Effector memory CD4-positive, alpha-beta T cell (primary cell): Measurements from ENCODE around the gene TBC1D8.

Experiments
- DNase-seq, 3 donors: peaks; one replicate each; pipeline ENCODE4 v3.0.0-alpha.2; 2020
- H3K27ac ChIP-seq: 2 replicates; pipeline ENCODE4 v1.7.0; 2013; ENCODE audit warnings: mild to moderate bottlenecking, low read length, moderate library complexity; ENCODE audit not compliant: insufficient read depth, poor library complexity, severe bottlenecking
- H3K27me3 ChIP-seq: replicated peaks from 2 replicates; pipeline ENCODE4 v1.7.0; 2013; ENCODE audit warnings: mild to moderate bottlenecking, low read length; ENCODE audit not compliant: insufficient read depth, control insufficient read depth, poor library complexity, severe bottlenecking
- H3K36me3 ChIP-seq: 2 replicates; pipeline ENCODE4 v1.7.0; 2013; ENCODE audit warnings: mild to moderate bottlenecking, low read length, moderate library complexity; ENCODE audit not compliant: control insufficient read depth, insufficient read depth
- H3K4me1 ChIP-seq: 2 replicates; pipeline ENCODE4 v1.7.0; 2013; ENCODE audit warnings: low read length, mild to moderate bottlenecking; ENCODE audit not compliant: control insufficient read depth, insufficient read depth, poor library complexity, severe bottlenecking
- H3K4me3 ChIP-seq: 2 replicates; pipeline ENCODE4 v1.7.0; 2013; ENCODE audit warnings: low read length, low read depth, mild to moderate bottlenecking; ENCODE audit not compliant: insufficient read depth, poor library complexity, severe bottlenecking
- H3K9me3 ChIP-seq: 2 replicates; pipeline ENCODE4 v1.7.0; 2013; ENCODE audit warnings: mild to moderate bottlenecking, low read length, moderate library complexity; ENCODE audit not compliant: control insufficient read depth

The TBC1D8 gene

DNA sequence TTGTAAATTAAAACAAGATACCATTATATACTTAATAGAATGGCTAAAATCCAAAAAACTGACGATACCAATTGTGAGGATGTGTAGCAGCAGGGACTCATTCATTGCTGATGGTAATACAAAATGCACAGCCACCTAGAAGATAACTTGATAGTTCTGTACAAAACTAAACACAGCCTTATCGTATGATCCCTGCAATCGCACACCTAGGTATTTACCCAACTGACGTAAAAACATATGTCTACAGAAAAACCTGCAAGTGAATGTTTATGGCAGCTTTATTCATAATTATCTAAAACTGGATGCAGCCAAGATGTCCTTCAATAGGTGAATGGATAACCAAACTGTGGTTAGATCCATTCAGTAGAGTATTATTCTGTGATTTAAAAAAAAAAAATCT lies 45.5 kb downstream of the TBC1D8 start:
- Histone ChIP-seq H3K27me3 (no peaks in the 10 kb centered on the region), H3K4me1 (no peaks in the 10 kb centered on the region), H3K9me3 (no peaks in the 10 kb centered on the region), H3K27ac (no peak overlapping the region), H3K36me3 (no peaks in the 10 kb centered on the region), H3K4me3 (no peak overlapping the region)
- DNase-seq: no peak

DNA sequence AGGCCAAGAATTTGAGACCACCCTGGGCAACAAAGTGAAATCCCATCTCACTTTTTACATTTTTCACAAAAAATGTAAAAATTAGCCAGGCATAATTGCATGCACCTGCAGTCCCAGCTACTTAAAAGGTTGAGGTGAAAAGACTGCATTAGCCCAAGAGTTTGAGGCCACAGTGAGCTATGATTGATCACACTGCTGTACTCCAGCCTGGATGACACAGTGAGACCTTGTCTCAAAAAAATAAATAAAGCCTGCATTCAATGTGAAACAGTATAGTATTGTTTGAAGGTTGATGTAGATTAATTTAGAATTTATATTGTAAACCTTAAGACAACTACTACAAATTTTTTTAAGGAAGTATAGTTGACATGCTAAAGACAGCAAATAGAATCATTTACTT lies 53.5 kb downstream of the TBC1D8 start:
- no peaks in the 10 kb centered on the region for H3K9me3 ChIP-seq
- H3K36me3 ChIP-seq: no peaks in the 10 kb centered on the region
- no peaks in the 10 kb centered on the region for H3K27me3 ChIP-seq
- no peak overlapping the region for H3K4me3 ChIP-seq
- no peak overlapping the region for H3K27ac ChIP-seq
- H3K4me1 ChIP-seq: no peaks in the 10 kb centered on the region
- DNase-seq: no peak

DNA sequence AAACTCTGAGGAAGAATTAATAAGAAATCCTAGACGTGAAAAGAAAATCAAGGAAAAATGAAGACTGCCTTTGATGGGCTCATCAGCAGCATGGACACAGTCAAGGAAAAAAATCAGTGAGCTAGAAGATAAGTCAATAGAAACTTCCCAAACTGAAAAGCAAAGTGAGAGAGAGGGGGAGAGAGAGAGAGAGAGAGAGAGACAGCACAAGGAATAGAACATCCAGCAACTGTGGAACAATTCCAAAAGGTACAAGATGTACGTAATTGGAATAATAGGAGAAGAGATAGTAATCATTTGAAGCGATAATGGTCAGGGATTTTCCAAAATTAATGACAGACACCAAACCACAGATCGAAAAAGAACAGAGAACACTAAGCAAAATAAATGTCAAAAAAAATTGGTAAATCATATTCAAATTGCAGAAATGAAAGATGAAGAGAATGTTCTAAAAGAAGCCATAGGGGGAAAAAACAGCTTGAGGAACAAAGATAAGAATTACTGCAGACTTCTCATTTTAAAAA lies 54.5 kb downstream of the TBC1D8 start:
- no peaks in the 10 kb centered on the region for H3K36me3 ChIP-seq
- H3K9me3 ChIP-seq: no peaks in the 10 kb centered on the region
- H3K27me3 ChIP-seq: no peaks in the 10 kb centered on the region
- H3K4me3 ChIP-seq: no peak overlapping the region
- no peak overlapping the region for H3K27ac ChIP-seq
- H3K4me1 ChIP-seq: no peaks in the 10 kb centered on the region
- DNase-seq: no peak

DNA sequence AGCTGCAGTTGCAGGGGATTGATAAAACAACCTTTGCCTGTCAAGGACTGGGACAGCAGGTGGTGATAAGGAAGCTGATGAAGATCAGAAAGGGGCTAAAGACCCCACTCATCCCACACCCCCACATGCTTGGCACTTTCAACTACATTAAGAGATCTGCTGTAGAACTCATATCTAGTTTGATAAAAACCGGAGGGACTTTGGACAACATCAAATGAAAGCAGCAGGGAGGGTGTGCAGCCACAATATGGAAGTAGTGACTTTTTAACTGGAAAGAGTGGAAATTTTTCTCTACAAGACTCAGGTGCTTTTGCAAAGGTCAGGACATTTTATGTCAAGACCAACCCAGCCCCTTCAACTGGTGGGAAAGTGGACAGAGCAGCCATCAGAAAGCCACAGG lies 56.8 kb downstream of the TBC1D8 start:
- Histone ChIP-seq H3K36me3 (no peaks in the 10 kb centered on the region), H3K4me1 (no peaks in the 10 kb centered on the region), H3K4me3 (no peak overlapping the region), H3K27ac (no peak overlapping the region), H3K27me3 (no peaks in the 10 kb centered on the region), H3K9me3 (no peaks in the 10 kb centered on the region)
- DNase-seq: no peak

DNA sequence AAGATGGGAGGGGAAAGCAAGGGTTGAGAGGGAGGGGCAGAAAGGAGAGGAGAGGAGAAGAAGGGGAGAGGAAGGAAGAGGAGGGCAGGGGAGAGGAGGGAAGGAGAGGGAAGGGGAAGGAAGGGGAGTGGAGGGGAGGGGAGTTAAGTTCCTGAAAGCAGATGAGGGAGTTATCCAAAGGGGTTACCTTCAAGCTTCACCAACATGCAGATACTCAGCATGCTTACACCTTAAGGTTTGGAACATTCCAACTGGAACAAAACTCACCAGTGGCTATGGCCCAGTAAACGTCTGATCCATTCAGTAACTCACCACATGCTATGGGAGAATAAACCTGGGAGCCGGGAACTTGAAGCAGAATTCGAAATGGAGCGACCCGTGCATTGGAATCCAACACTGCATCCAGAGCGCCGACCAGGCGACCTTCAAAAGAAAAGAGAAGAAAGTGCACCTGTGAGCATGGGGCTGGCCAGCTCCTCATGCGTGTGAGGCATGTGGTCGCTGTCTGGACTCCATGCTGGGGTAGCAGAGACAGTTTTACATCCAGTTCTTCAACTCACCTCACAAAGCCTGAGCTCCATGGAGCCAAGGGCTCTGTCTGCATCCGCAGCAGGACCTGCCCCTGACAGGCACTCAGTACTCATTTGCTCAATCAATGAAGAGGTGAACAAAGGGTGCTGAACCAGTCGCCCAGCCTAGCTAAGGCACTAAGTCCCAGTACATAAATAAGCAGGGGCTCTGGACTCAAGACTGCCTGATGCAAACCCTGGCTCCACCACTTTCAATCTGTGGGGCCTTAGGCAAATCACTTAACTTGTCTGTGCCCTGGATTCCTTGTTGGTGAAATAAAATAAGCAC lies 61.0 kb downstream of the TBC1D8 start:
- H3K4me1 ChIP-seq: no peaks in the 10 kb centered on the region
- no peaks in the 10 kb centered on the region for H3K9me3 ChIP-seq
- H3K36me3 ChIP-seq: no peaks in the 10 kb centered on the region
- DNase-seq: no peak
- no peak overlapping the region for H3K4me3 ChIP-seq
- no peaks in the 10 kb centered on the region for H3K27me3 ChIP-seq
- H3K27ac ChIP-seq: no peak overlapping the region

DNA sequence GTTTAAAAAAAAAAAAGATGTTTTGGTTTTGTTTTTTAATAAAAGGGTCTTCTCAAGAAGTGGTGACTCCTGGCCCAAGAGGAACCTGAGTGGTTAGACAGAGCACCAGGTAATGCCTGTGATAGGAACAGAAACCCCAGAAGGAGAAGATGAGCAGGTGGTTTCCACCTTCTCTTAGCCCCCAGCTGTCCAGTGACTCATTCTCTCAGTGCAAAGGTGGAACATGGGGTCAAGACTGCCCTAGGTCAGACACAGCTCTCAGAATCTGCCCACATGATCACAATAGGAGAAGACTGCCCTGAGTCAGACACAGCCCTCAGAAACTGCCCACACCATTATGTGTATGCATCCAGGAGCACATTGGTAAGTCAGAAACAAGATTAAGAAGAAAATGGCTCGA lies 61.8 kb downstream of the TBC1D8 start:
- Histone ChIP-seq H3K9me3 (no peaks in the 10 kb centered on the region), H3K4me1 (no peaks in the 10 kb centered on the region), H3K27me3 (no peaks in the 10 kb centered on the region), H3K4me3 (no peak overlapping the region), H3K36me3 (no peaks in the 10 kb centered on the region), H3K27ac (no peak overlapping the region)
- no peak for DNase-seq

DNA sequence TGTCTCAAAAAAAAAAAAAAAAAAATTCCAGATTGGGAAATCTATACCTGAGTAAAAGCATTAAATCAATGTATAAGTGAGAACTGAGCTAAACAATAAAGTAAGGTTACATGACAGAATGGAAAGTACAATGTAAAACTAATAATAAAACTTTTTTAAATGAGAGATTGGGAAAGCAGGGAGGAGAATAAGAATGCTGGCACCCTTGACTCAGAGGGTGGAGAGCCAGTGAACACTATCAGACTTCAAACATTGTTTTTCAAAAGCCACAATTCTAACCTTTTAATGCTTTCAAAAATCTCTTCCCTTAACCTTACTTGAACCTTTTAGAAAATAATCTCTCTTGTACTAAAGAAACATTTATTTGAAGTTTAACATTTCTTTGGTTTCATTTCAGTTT lies 63.5 kb downstream of the TBC1D8 start:
- no peaks in the 10 kb centered on the region for H3K27me3 ChIP-seq
- no peak overlapping the region for H3K27ac ChIP-seq
- H3K4me1 ChIP-seq: no peaks in the 10 kb centered on the region
- no peak for DNase-seq
- no peaks in the 10 kb centered on the region for H3K9me3 ChIP-seq
- H3K36me3 ChIP-seq: no peaks in the 10 kb centered on the region
- no peak overlapping the region for H3K4me3 ChIP-seq

DNA sequence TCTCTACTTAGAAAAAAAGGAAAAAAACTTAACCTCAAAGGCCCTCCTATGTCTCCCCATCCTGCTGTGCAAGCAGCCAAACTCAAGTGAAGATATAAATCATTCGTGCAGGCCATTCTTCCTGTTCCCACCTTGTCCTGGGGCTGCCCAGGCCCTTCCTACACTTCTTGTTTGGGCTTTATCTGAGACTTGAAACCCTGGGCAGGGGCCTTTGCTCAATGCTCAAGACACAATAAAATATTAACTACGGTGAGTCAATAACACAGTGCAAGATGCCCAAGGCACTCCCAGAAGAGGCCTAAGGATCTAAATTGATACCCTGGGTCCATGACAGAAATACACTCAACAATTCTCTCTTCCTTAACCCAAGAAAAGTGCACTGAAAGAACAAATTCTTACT lies 67.6 kb downstream of the TBC1D8 start:
- DNase-seq: no peak
- Histone ChIP-seq H3K4me1 (no peaks in the 10 kb centered on the region), H3K36me3 (no peaks in the 10 kb centered on the region), H3K27me3 (no peaks in the 10 kb centered on the region), H3K27ac (no peak overlapping the region), H3K4me3 (no peak overlapping the region), H3K9me3 (no peaks in the 10 kb centered on the region)

DNA sequence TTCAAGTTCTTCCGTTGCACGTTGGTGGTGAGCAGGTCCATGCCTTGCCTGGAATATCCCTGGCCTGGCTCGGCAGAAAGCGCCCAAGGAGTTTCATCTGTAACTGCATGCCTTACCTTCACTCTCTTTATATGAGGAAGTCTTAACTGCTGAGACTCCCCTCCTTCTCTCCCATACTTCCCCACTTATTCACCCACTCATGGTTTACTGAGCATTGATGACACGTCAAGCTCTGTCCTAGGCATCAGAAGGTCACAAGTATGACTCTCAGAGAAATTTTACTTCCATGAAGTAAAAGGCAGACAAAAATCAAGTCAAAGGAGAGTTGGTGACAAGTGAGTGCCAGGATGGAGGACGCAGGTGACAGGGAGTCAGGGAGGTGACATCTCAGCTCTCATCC lies 68.2 kb downstream of the TBC1D8 start:
- no peak overlapping the region for H3K4me3 ChIP-seq
- no peak overlapping the region for H3K27ac ChIP-seq
- H3K27me3 ChIP-seq: no peaks in the 10 kb centered on the region
- H3K4me1 ChIP-seq: no peaks in the 10 kb centered on the region
- no peaks in the 10 kb centered on the region for H3K36me3 ChIP-seq
- DNase-seq: no peak
- no peaks in the 10 kb centered on the region for H3K9me3 ChIP-seq

DNA sequence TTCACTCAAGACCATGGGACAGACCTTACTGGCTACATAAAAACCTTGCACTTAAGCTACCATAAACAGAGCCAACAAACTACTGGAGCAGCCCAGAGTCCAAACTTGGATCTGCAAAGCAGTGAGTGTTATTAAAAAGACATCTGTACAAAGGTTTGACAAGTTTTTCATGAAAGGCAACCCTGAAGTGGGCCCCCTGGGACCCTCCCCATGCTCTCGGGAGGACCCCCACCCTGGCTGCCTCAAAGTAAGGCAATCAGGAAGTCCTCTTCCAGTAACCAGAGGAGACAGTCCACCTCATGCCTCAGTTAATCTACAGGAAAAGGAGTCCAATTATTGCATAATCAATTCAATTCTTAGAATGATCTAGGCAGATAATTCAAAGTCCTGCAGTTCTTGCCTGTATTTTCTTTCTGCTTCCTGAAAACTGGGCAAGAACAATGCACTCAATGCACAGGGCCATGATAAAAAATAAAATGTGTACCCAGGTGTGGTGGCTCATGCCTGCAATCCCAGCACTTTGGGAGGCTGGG lies 69.7 kb downstream of the TBC1D8 start:
- H3K36me3 ChIP-seq: no peaks in the 10 kb centered on the region
- H3K4me3 ChIP-seq: no peak overlapping the region
- H3K27ac ChIP-seq: no peak overlapping the region
- no peak for DNase-seq
- no peaks in the 10 kb centered on the region for H3K4me1 ChIP-seq
- no peaks in the 10 kb centered on the region for H3K27me3 ChIP-seq
- H3K9me3 ChIP-seq: no peaks in the 10 kb centered on the region
